ENCODE measurements around the gene PHLPP1.

GRCh38 chr18:62928326-62928725 is 213.0 kb downstream of the PHLPP1 start:
- TF ChIP-seq CTCF (IDR thresholded peaks at IDR 0.05) (no peak), ZFX (IDR thresholded peaks at IDR 0.05; ENCODE audit: borderline replicate concordance) (no peak)

All from 22Rv1 (cell line).